Ishikawa (cell line): Measurements from ENCODE around the gene DDAH1.

Source experiments
- CEBPB ChIP-seq: IDR thresholded peaks from 2 replicates; pipeline ENCODE4 v1.6.1; 2012
- CREB1 ChIP-seq: IDR thresholded peaks from 2 replicates; pipeline ENCODE4 v1.6.1; 2012; ENCODE audit warnings: low read depth
- EGR1 ChIP-seq: IDR thresholded peaks from 2 replicates; pipeline ENCODE4 v1.6.1; 2012
- EP300 ChIP-seq: IDR thresholded peaks from 2 replicates; pipeline ENCODE4 v1.6.1; 2012; ENCODE audit warnings: borderline replicate concordance
- FOXM1 ChIP-seq: IDR thresholded peaks from 2 replicates; pipeline ENCODE4 v1.6.1; 2012; ENCODE audit warnings: low read depth, borderline replicate concordance
- NFIC ChIP-seq: IDR thresholded peaks from 2 replicates; pipeline ENCODE4 v1.6.1; 2012
- RAD21 ChIP-seq: IDR thresholded peaks from 2 replicates; pipeline ENCODE4 v1.6.1; 2012; ENCODE audit warnings: low read depth
- REST ChIP-seq: IDR thresholded peaks from 2 replicates; pipeline ENCODE4 v1.6.1; 2012; ENCODE audit warnings: low read depth, mild to moderate bottlenecking
- TAF1 ChIP-seq: IDR thresholded peaks from 2 replicates; pipeline ENCODE4 v1.6.1; 2012; ENCODE audit warnings: low read depth, mild to moderate bottlenecking
- TCF12 ChIP-seq: IDR thresholded peaks from 2 replicates; pipeline ENCODE4 v1.6.1; 2012; ENCODE audit warnings: low read depth
- TEAD4 ChIP-seq: IDR thresholded peaks from 2 replicates; pipeline ENCODE4 v1.6.1; 2012
- YY1 ChIP-seq: IDR thresholded peaks from 2 replicates; pipeline ENCODE4 v1.6.1; 2012; ENCODE audit warnings: low read depth
- ZBTB7A ChIP-seq: IDR thresholded peaks from 2 replicates; pipeline ENCODE4 v1.6.1; 2012; ENCODE audit warnings: low read depth
- TF ChIP-seq, protein P1 (sequence below): IDR thresholded peaks from 2 replicates; pipeline ENCODE4 v1.6.1; 2012
- TF ChIP-seq, protein P2 (sequence below): IDR thresholded peaks from 2 replicates; pipeline ENCODE4 v1.6.1; 2012

DDAH1 gene

DNA sequence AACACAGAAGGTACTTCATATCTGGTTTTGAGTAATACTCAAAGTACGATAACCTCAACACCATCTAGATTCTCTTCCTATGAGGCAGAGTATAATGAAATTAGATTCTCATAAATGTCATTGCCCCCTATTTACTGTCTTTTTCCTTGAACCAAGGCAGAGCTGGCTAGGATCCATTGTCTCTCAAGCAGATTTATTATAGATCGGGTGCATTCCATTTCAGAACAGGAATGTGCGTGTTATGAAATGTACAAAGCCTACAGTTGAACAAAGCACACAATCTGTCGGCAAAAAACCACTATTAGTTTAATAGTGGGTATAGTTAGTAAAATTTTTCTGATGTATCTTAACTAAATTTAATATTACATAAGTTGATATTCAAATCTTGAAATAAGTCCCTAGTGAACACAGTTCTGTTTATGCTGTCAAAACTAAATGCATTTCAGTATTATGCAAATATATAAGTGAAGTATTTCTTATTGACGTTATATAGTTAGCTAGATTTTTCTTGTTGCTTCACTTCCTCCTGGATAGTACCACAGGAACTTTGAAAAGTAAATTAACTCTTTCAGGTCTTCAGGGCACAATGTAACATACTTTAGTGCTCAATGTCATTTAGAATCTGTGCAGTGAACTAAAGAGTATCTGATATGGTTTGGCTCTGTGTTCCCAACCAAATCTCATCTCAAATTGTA, 92.1 kb downstream of the DDAH1 start:
- no peak for TF ChIP-seq EGR1
- no peak for TF ChIP-seq EP300
- no peak for TF ChIP-seq RAD21
- no peak for TF ChIP-seq ZBTB7A
- no peak for TF ChIP-seq TAF1
- TF ChIP-seq CREB1 = no peak
- no peak for TF ChIP-seq YY1
- peak; percentile 55; the same call in 1 of the 2 replicates for TF ChIP-seq FOXM1
- TF ChIP-seq REST = no peak
- TF ChIP-seq, protein P1, sequence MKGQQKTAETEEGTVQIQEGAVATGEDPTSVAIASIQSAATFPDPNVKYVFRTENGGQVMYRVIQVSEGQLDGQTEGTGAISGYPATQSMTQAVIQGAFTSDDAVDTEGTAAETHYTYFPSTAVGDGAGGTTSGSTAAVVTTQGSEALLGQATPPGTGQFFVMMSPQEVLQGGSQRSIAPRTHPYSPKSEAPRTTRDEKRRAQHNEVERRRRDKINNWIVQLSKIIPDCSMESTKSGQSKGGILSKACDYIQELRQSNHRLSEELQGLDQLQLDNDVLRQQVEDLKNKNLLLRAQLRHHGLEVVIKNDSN = no peak
- TF ChIP-seq TEAD4 = peak; percentile 77
- TF ChIP-seq, protein P2, sequence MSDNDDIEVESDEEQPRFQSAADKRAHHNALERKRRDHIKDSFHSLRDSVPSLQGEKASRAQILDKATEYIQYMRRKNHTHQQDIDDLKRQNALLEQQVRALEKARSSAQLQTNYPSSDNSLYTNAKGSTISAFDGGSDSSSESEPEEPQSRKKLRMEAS = no peak
- TF ChIP-seq NFIC = 0 out of 2 replicates have a peak, but pooled peaks have one; percentile 34
- TF ChIP-seq TCF12 = 0 out of 2 replicates have a peak, but pooled peaks have one; percentile 25
- TF ChIP-seq CEBPB = 0 out of 2 replicates have a peak, but pooled peaks have one; percentile 7

GRCh38 chr1:85371021-85371420, 93.9 kb downstream of the DDAH1 start:
- no peak for TF ChIP-seq REST
- no peak for TF ChIP-seq CEBPB
- TF ChIP-seq EGR1 = no peak
- TF ChIP-seq, protein P1 = no peak
- no peak for TF ChIP-seq EP300
- TF ChIP-seq, protein P2 = no peak
- TF ChIP-seq ZBTB7A = no peak
- TF ChIP-seq TEAD4 = no peak
- TF ChIP-seq YY1 = no peak
- no peak for TF ChIP-seq FOXM1
- no peak for TF ChIP-seq TAF1
- TF ChIP-seq CREB1 = no peak
- TF ChIP-seq RAD21 = no peak
- no peak for TF ChIP-seq TCF12
- no peak for TF ChIP-seq NFIC

DNA sequence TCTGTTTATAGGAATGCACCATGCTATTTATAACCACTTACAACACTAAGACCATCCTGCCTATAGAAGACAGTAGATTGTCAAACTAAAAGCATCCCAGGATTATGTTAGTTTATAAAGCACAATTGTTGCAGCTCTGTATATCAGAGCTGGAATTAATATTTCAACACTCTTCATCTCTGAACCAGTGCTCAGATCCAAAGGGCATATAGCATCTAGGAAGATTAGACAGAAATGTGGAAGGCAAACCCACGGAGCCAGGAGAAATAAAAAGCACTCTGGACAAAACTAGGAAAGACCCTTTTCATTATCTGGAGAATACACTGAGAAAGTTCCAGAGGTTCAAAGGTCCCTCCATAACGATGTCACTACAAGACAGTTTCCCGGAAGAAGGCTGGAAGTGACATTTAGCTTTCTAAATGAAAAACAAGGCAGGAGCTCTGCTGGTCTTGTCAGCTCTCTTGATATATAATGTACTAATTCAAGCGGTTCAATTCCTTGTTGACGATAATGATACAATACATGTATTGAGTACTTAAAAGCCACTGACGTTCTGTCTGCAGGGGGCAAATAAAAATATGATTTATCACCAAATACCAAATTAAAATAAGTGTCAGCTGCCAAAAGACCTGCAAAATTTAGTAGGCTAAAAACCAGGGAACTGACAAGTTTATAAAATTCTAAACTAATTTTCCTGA, 96.7 kb downstream of the DDAH1 start:
- TF ChIP-seq TEAD4 (no peak), TAF1 (no peak), EGR1 (no peak)
- TF ChIP-seq, protein P2 = no peak

DNA sequence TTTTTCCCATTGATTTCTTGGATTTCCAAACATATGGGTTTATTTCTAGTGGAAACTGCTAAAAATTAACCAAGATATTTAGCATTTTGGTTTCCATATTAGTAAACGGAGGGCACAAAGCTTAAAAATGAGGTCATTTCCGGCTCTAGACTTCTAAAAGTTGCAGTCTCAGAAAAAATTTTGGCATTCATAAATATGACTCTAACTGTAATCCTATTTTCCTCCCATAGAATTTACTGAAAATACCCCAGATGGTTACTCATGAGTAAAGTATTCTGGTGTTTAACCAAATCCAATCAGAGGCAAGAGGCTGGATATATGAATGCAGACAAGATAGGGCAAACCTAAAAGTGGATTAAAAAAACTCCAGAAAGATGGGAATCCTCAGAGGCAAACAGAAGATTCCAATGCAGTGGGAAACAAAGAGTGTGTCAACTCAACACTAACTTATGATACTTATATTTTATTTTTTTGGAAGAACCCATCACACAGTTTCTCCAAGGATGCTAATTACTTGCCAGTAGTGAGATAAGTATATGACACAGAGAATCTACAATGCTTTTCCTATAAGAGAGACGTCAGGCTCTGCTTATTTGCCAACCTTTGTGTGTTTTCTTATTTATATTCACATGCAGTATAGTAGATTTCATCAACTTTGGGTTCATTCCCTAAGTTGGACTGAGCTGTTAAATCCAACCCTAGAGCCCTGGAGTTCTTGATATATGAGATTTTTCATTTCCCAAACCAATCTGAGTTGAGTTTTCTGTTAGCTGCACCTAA, 98.4 kb downstream of the DDAH1 start:
- no peak for TF ChIP-seq EP300
- TF ChIP-seq FOXM1 = no peak
- no peak for TF ChIP-seq TEAD4
- no peak for TF ChIP-seq CREB1
- TF ChIP-seq ZBTB7A = no peak

GRCh38 chr1:85365851-85366250, 99.1 kb downstream of the DDAH1 start:
- TF ChIP-seq EP300 = no peak
- TF ChIP-seq YY1 = no peak
- no peak for TF ChIP-seq ZBTB7A

GRCh38 chr1:85363521-85363920, 101.4 kb downstream of the DDAH1 start:
- no peak for TF ChIP-seq CREB1
- TF ChIP-seq, protein P1 = no peak
- TF ChIP-seq CEBPB = no peak
- TF ChIP-seq NFIC = no peak
- no peak for TF ChIP-seq FOXM1
- no peak for TF ChIP-seq YY1
- TF ChIP-seq ZBTB7A = no peak
- TF ChIP-seq TCF12 = no peak
- no peak for TF ChIP-seq EGR1
